Epithelial cell of proximal tubule (primary cell): Measurements from ENCODE around the gene LDLRAD4. TPM values are rescaled to one million over a fixed set of nuclear protein-coding genes. Genes with fewer than 3 reads are reported as not detected.

Experiments
- DNase-seq: peaks from one replicate; pipeline ENCODE4 v3.0.0-alpha.2; 2011; ENCODE audit warnings: low read depth
- H3K4me3 ChIP-seq: 2 replicates; pipeline ENCODE4 v1.5.1; 2011; ENCODE audit warnings: low read depth, mild to moderate bottlenecking, low read length
- total RNA-seq: library from RNA; depleted of rRNA; stranded (reverse); fragments of >200 nt; gene quantifications from 2 replicates; pipeline ENCODE4 v1.2.3, GENCODE V29; 2015
- TF ChIP-seq, protein P1 (sequence below): conservative IDR thresholded peaks from 2 replicates; pipeline ENCODE4 v1.5.1; 2012; ENCODE audit warnings: low read depth, mild to moderate bottlenecking, low read length

LDLRAD4 gene
- total RNA-seq, 1 donor from 2014 or later, result under 0.01 TPM

DNA sequence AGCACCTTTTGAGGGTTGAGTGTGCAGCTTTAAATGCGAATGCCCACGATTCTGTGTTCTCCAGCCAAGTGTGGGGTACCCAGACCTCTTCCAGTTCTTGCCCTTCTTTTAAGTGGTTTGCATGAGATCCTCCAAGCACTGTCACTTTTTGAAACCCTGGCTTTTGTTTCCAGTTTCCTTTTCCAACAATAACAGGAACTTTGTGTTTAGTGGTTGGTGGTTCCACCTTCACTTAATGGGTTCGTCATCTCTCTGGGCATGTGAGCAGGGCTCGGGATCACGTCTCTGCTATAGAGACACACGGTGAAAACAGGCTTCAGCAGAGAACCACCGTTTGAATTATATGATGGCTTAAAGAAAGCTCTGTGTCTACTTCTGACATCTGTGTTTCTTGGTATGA, 197.6 kb downstream of the LDLRAD4 start:
- H3K4me3 ChIP-seq, result no peak overlapping the region
- TF ChIP-seq, protein P1, sequence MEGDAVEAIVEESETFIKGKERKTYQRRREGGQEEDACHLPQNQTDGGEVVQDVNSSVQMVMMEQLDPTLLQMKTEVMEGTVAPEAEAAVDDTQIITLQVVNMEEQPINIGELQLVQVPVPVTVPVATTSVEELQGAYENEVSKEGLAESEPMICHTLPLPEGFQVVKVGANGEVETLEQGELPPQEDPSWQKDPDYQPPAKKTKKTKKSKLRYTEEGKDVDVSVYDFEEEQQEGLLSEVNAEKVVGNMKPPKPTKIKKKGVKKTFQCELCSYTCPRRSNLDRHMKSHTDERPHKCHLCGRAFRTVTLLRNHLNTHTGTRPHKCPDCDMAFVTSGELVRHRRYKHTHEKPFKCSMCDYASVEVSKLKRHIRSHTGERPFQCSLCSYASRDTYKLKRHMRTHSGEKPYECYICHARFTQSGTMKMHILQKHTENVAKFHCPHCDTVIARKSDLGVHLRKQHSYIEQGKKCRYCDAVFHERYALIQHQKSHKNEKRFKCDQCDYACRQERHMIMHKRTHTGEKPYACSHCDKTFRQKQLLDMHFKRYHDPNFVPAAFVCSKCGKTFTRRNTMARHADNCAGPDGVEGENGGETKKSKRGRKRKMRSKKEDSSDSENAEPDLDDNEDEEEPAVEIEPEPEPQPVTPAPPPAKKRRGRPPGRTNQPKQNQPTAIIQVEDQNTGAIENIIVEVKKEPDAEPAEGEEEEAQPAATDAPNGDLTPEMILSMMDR, result no peak
- DNase-seq, result no peak

DNA sequence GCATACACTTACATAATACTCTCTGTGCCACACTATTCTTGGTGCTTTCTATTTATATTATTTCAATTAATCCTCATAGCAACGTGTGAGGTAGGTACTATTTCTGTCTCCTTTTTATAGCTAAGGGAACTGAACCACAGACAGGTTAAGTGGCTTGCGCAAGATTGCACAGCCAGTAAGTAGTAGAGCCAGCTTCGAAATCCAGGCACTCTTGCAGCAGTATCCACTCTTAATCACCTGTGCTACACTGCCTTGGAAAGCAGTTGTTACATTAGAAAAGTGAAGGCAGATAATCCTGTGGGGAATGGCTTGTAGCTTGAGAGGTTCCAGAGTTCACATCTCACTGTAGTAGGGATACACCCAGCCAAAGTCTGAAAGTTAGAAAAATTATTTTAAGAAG, 198.3 kb downstream of the LDLRAD4 start:
- H3K4me3 ChIP-seq, result no peak overlapping the region
- DNase-seq, result no peak
- TF ChIP-seq, protein P1, result no peak

DNA sequence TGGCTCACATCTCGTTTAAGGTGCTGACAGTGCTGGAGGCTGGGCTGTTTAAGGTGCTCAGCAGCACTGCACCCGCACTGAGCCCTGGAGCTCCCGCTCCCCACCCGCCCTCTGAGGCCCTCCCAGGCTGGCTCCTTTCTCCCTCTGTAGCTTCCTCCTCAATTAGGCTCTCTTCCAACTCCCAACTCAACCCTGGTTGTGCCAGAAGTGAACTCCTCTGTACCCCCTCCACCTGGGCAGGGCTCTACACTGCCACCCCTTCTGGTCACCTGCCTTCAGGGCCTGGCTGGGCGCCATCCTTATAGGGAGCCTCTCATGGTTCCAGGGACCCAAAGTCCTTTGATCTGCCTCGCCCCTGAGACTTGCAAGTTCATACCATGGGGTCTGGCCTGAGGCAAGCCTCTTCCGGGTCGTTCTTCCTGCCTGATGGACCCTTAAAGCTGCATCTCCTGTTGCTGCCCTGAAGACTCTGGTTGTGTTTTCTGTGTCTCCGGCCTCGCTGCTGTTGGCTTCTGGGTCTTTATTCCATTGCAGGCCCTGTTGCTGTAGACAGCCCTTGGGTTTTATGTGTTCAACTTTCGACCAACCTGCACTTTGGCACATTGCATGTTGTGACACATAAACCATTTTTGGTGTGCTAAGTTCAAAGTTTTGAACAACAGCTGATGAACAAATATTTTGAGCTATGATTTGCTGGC, 199.6 kb downstream of the LDLRAD4 start:
- DNase-seq, result no peak
- H3K4me3 ChIP-seq, result no peak overlapping the region
- TF ChIP-seq, protein P1, result no peak

GRCh38 chr18:13420969-13421686, 202.6 kb downstream of the LDLRAD4 start:
- TF ChIP-seq, protein P1, result no peak
- H3K4me3 ChIP-seq, result no peak overlapping the region

GRCh38 chr18:13422541-13423147, 204.1 kb downstream of the LDLRAD4 start:
- TF ChIP-seq, protein P1, result no peak
- H3K4me3 ChIP-seq, result no peak overlapping the region
- no peak for DNase-seq

More at GRCh38 chr18:13420969-13421686, 202.6 kb downstream of the LDLRAD4 start:
- DNase-seq, result no peak

DNA sequence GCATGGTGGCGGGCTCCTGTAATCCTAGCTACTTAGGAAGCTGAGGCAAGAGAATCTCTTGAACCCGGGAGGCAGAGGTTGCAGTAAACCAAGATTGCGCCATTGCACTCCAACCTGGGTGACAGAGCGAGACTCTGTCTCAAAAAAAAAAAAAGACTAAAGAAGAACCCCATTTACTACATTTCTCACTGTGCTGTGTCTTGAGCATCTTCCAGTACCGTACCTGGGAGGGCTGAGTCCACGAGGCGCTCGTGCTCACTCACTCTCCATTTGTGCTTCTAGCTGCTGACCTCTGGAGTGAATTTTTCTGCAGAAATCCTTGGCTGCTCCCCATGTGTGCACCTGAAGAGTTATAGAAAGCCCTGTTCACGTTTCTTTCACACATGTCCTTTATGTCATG, 204.8 kb downstream of the LDLRAD4 start:
- no peak overlapping the region for H3K4me3 ChIP-seq
- TF ChIP-seq, protein P1, result no peak
- no peak for DNase-seq

GRCh38 chr18:13424363-13424762, 205.8 kb downstream of the LDLRAD4 start:
- H3K4me3 ChIP-seq, result no peak overlapping the region
- no peak for DNase-seq
- TF ChIP-seq, protein P1, result no peak
